ENCODE data around the gene PANK2.

PANK2 gene

GRCh38 chr20:3846740-3847428 lies 42.3 kb upstream of the PANK2 start, which contains the start of gene MAVS:
Gene MAVS, plus strand, starts transcription at chr20:3846834. Its CDS starts 7,791 bp downstream, at chr20:3854625.
- Histone ChIP-seq H3K4me1 (peaks cover 5% of the 10 kb centered on the region; the same call in 1 of the 2 replicates), H3K9me3 (no peaks in the 10 kb centered on the region), H3K36me3 (no peaks in the 10 kb centered on the region), H3K4me3 (ENCODE audit: low read depth, low read length) (peak within 1 kb of the TSS; percentile 91), H3K27me3 (no peaks in the 10 kb centered on the region)
- peak; percentile 96 for DNase-seq
- no peak for TF ChIP-seq CTCF (IDR thresholded peaks at IDR 0.05; ENCODE audit: low read depth, low read length)

GRCh38 chr20:3847429-3847940 lies 41.7 kb upstream of the PANK2 start:
- DNase-seq = no peak
- peaks cover 5% of the 10 kb centered on the region; the same call in 1 of the 2 replicates for H3K4me1 ChIP-seq
- no peak for TF ChIP-seq CTCF (IDR thresholded peaks at IDR 0.05; ENCODE audit: low read depth, low read length)
- H3K27me3 ChIP-seq = no peaks in the 10 kb centered on the region
- peak overlapping the region; percentile 91 for H3K4me3 ChIP-seq (ENCODE audit: low read depth, low read length)
- no peaks in the 10 kb centered on the region for H3K36me3 ChIP-seq
- H3K9me3 ChIP-seq = no peaks in the 10 kb centered on the region

- no peak for DNase-seq
- H3K4me1 ChIP-seq = peaks cover 3% of the 10 kb centered on the region; the same call in 1 of the 2 replicates
- TF ChIP-seq CTCF (IDR thresholded peaks at IDR 0.05; ENCODE audit: low read depth, low read length) = no peak
- H3K27me3 ChIP-seq = no peaks in the 10 kb centered on the region
- no peaks in the 10 kb centered on the region for H3K36me3 ChIP-seq
- no peaks in the 10 kb centered on the region for H3K9me3 ChIP-seq
- no peak overlapping the region for H3K4me3 ChIP-seq (ENCODE audit: low read depth, low read length)
Measured at GRCh38 chr20:3848565-3848964, 40.6 kb upstream of the PANK2 start.

GRCh38 chr20:3854462-3854871 lies 34.7 kb upstream of the PANK2 start:
- Histone ChIP-seq H3K27me3 (no peaks in the 10 kb centered on the region), H3K4me3 (ENCODE audit: low read depth, low read length) (no peak overlapping the region), H3K36me3 (peaks cover 23% of the 10 kb centered on the region), H3K4me1 (no peaks in the 10 kb centered on the region), H3K9me3 (no peaks in the 10 kb centered on the region)
- no peak for DNase-seq
- TF ChIP-seq CTCF (IDR thresholded peaks at IDR 0.05; ENCODE audit: low read depth, low read length) = no peak

- Histone ChIP-seq H3K27me3 (no peaks in the 10 kb centered on the region), H3K4me3 (ENCODE audit: low read depth, low read length) (no peak overlapping the region), H3K9me3 (no peaks in the 10 kb centered on the region), H3K4me1 (no peaks in the 10 kb centered on the region), H3K36me3 (peaks cover 42% of the 10 kb centered on the region)
- no peak for TF ChIP-seq CTCF (IDR thresholded peaks at IDR 0.05; ENCODE audit: low read depth, low read length)
- DNase-seq = no peak
Measured at GRCh38 chr20:3857405-3857804, 31.8 kb upstream of the PANK2 start.

- H3K27me3 ChIP-seq = no peaks in the 10 kb centered on the region
- H3K36me3 ChIP-seq = peaks cover 55% of the 10 kb centered on the region
- no peak for TF ChIP-seq CTCF (IDR thresholded peaks at IDR 0.05; ENCODE audit: low read depth, low read length)
- no peaks in the 10 kb centered on the region for H3K9me3 ChIP-seq
- no peak for DNase-seq
- H3K4me1 ChIP-seq = no peaks in the 10 kb centered on the region
- no peak overlapping the region for H3K4me3 ChIP-seq (ENCODE audit: low read depth, low read length)
Measured at GRCh38 chr20:3858689-3859088, 30.5 kb upstream of the PANK2 start.
